Endothelial cell of umbilical vein (primary cell): ENCODE data around the gene RIPPLY1. TPM values are rescaled to one million over a fixed set of nuclear protein-coding genes. Genes with fewer than 3 reads are reported as not detected.

Experiments
- BruUV-seq: library from RNA; stranded (reverse); fragments of 400-500 nt; replicated peaks from 2 replicates; lab custom pipeline; 2021; lab: Mats Ljungman, UMichigan
- CTCF ChIA-PET: fragments of 300-600, 350-600 bp; sonication (Branson Sonifier 250); formaldehyde crosslinking; loops from one replicate; lab custom pipeline; 2021; ENCODE audit warnings: antibody characterized with exemption, inconsistent platforms; lab: Charles Lee
- POLR2A ChIA-PET: fragments of 300-600, 350-600 bp; sonication (Branson Sonifier 250); formaldehyde crosslinking; loops from one replicate; lab custom pipeline; 2021; ENCODE audit warnings: antibody characterized with exemption, inconsistent platforms; lab: Charles Lee
- DNase-seq: peaks from one replicate; pipeline ENCODE4 v3.0.0-alpha.2; 2011; ENCODE audit warnings: low read depth, low spot score
- FAIRE-seq: peaks from 2 replicates; lab custom pipeline; 2011; peaks lifted over from hg19 to GRCh38; lab: Jason Lieb, UNC
- H2AFZ ChIP-seq: 2 replicates; pipeline ENCODE4 v1.6.0; 2012; ENCODE audit warnings: low read depth, low read length, control low read depth, inconsistent platforms
- H3K27ac ChIP-seq: 2 replicates; pipeline ENCODE4 v1.5.1; 2011; ENCODE audit warnings: low read depth, mild to moderate bottlenecking, control low read depth, low read length, moderate library complexity; ENCODE audit not compliant: insufficient read depth
- H3K27me3 ChIP-seq, 2 experiments: 2 replicates each; pipeline versions ENCODE4 v1.6.0 to v1.6.1; 2011; ENCODE audit warnings: low read length in 2 of 2, mixed read lengths in 1 of 2; ENCODE audit not compliant: control insufficient read depth in 2 of 2, insufficient read depth in 2 of 2
- H3K36me3 ChIP-seq, 2 experiments: 2 replicates in 1 of 2; 3 replicates in 1 of 2; pipeline ENCODE4 v1.5.1; 2011; ENCODE audit warnings: low read length in 2 of 2, mild to moderate bottlenecking in 1 of 2, moderate library complexity in 1 of 2; ENCODE audit not compliant: control insufficient read depth in 2 of 2, insufficient read depth in 2 of 2; ENCODE audit errors: extremely low read depth in 1 of 2
- H3K4me1 ChIP-seq: 3 replicates; pipeline ENCODE4 v1.5.1; 2011; ENCODE audit warnings: mild to moderate bottlenecking, low read length; ENCODE audit not compliant: control insufficient read depth, insufficient read depth; ENCODE audit errors: extremely low read depth
- H3K4me2 ChIP-seq: 2 replicates; pipeline ENCODE4 v1.6.1; 2011; ENCODE audit warnings: low read length, control low read depth, mixed read lengths; ENCODE audit not compliant: insufficient read depth
- H3K4me3 ChIP-seq, 3 experiments: fragments of 200-600 bp in 1 of 3; sonication (generic), shearing (Covaris generic) in 1 of 3; replicated peaks in 1 of 3; 2 replicates each; pipeline ENCODE4 v1.5.1; 2011 to 2016; ENCODE audit warnings: control low read depth in 3 of 3, low read length in 3 of 3, mild to moderate bottlenecking in 2 of 3, inconsistent platforms in 1 of 3, low read depth in 1 of 3, moderate library complexity in 1 of 3; ENCODE audit not compliant: insufficient read depth in 1 of 3
- H3K79me2 ChIP-seq: 2 replicates; pipeline ENCODE4 v1.6.0; 2012; ENCODE audit warnings: low read length, inconsistent platforms; ENCODE audit not compliant: control insufficient read depth, insufficient read depth
- H3K9ac ChIP-seq: replicated peaks from 2 replicates; pipeline ENCODE3; 2011; ENCODE audit warnings: low read length, control low read depth; ENCODE audit not compliant: insufficient read depth; ENCODE audit errors: extremely low read depth
- H3K9me1 ChIP-seq: replicated peaks from 3 replicates; pipeline ENCODE4 v1.6.0; 2011; ENCODE audit warnings: mild to moderate bottlenecking, low read length; ENCODE audit not compliant: control insufficient read depth, insufficient read depth; ENCODE audit errors: extremely low read depth
- H3K9me3 ChIP-seq: replicated peaks from 2 replicates; pipeline ENCODE4 v1.5.1; 2012; ENCODE audit warnings: low read length, inconsistent platforms; ENCODE audit not compliant: control insufficient read depth, insufficient read depth
- H4K20me1 ChIP-seq: replicated peaks from 2 replicates; pipeline ENCODE3; 2011; ENCODE audit warnings: mild to moderate bottlenecking, low read length; ENCODE audit not compliant: control insufficient read depth, insufficient read depth; ENCODE audit errors: extremely low read depth
- EZH2 ChIP-seq: IDR thresholded peaks from 2 replicates; pipeline ENCODE4 v1.6.1; 2012; ENCODE audit warnings: borderline replicate concordance, low read depth, mild to moderate bottlenecking, moderate library complexity, low read length, inconsistent platforms; ENCODE audit not compliant: severe bottlenecking
- FOS ChIP-seq: IDR thresholded peaks from 2 replicates; pipeline ENCODE4 v1.6.1; 2011; ENCODE audit warnings: mild to moderate bottlenecking, low read length, moderate library complexity, borderline replicate concordance; ENCODE audit not compliant: insufficient read depth
- GATA2 ChIP-seq: IDR thresholded peaks from 2 replicates; pipeline ENCODE4 v1.7.0; 2011; ENCODE audit warnings: low read depth, mild to moderate bottlenecking, moderate library complexity, mixed read lengths, low read length; ENCODE audit not compliant: insufficient read length, insufficient read depth
- JUN ChIP-seq: IDR thresholded peaks from 2 replicates; pipeline ENCODE4 v1.6.1; 2011; ENCODE audit warnings: borderline replicate concordance, low read depth; ENCODE audit not compliant: insufficient read length, insufficient read depth
- MYC ChIP-seq: IDR thresholded peaks from one replicate; pipeline ENCODE4 v1.6.1; 2011; ENCODE audit warnings: mild to moderate bottlenecking, low read depth, low read length
- POLR2A ChIP-seq: IDR thresholded peaks from 2 replicates; pipeline ENCODE4 v1.6.1; 2012; ENCODE audit warnings: low read depth, mild to moderate bottlenecking, control low read depth, low read length
- POLR2AphosphoS5 ChIP-seq: IDR thresholded peaks from 2 replicates; pipeline ENCODE4 v1.6.1; 2012; ENCODE audit warnings: low read depth, mild to moderate bottlenecking, control low read depth, low read length, moderate library complexity; ENCODE audit not compliant: insufficient read depth
- dilution Hi-C: fragments of 300-500 bp; cut with MboI; formaldehyde crosslinking; loops from one replicate; pipeline ENCODE4 v1.15.0; 2019; ENCODE audit warnings: low sequenced_read_pairs; ENCODE audit not compliant: extremely low pct_ligation_motif_present
- intact Hi-C: fragments of 100-400 bp; cut with micrococcal nuclease; formaldehyde crosslinking; loops from one replicate; pipeline ENCODE4 v1.10.0; 2022
- polyA plus RNA-seq, 4 experiments: library from polyadenylated mRNA; depleted of rRNA in 3 of 4; stranded (reverse) in 3 of 4; unstranded in 1 of 4; fragments of >200 nt; gene quantifications; 2 replicates each; pipeline versions ENCODE4 v1.2.1 to v1.2.3, GENCODE V29; 2011 to 2012; ENCODE audit warnings: missing spikeins in 1 of 4
- total RNA-seq: library from RNA; stranded (reverse); gene quantifications from 2 replicates; pipeline ENCODE4 v1.2.3, GENCODE V29; 2021
- TF ChIP-seq, protein P1 (sequence below), 2 donors: IDR thresholded peaks; 1 replicate in 1 of 2; 2 replicates in 1 of 2; pipeline ENCODE4 v1.5.1; 2011; ENCODE audit warnings: low read length in 2 of 2, mild to moderate bottlenecking in 2 of 2, moderate library complexity in 2 of 2, control low read depth in 1 of 2, inconsistent platforms in 1 of 2, low read depth in 1 of 2; ENCODE audit not compliant: insufficient read depth in 1 of 2; ENCODE audit errors: extremely low read depth in 1 of 2
- TF ChIP-seq, protein P2 (sequence below): IDR thresholded peaks from 2 replicates; pipeline ENCODE4 v1.6.1; 2011; ENCODE audit not compliant: insufficient read depth, insufficient read length

RIPPLY1 gene
- total and polyA plus RNA-seq, 2 donors (not counting 3 experiments of a cell fraction or from before 2014, with no cell fraction given): not detected

DNA sequence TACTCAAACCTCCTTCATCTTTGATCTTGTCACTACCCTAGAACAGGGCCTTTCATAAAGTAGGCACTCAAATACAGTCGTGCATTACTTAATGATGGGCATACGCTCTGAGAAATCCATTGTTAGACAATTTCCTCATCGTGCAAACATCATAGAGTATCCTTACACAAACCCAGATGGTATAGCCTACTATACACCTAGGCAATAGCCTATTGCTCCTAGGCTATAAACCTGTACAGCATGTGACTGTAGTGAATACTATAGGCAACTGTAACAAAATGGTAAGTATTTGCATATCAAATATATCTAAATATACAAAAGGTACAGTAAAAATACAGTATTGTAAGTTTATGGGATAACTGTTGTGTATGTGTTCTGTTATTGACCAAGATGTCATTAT, 48.9 kb upstream of the RIPPLY1 start:
- no TSS peak for BruUV-seq
- dilution Hi-C loops: no loop called here
- no peak overlapping the region for H3K27ac ChIP-seq
- H3K27me3 ChIP-seq: no peaks in the 10 kb centered on the region
- no peaks in the 10 kb centered on the region for H3K9me1 ChIP-seq
- H3K4me1 ChIP-seq: no peaks in the 10 kb centered on the region
- no peaks in the 10 kb centered on the region for H4K20me1 ChIP-seq
- ChIA-PET CTCF (interaction anchor here (1.1 to 3.6 kb wide), 3 partner anchors 53 to 77 kb away, joined by 5 to 44 read pairs (median 23); no protein-coding TSS in a partner anchor), POLR2A (no interaction called here)
- no peak overlapping the region for H3K4me3 ChIP-seq
- H3K79me2 ChIP-seq: no peaks in the 10 kb centered on the region
- no peak overlapping the region for H2AFZ ChIP-seq
- H3K9me3 ChIP-seq: no peaks in the 10 kb centered on the region
- no peak overlapping the region for H3K9ac ChIP-seq
- no peak overlapping the region for H3K4me2 ChIP-seq
- no peak for DNase-seq
- FAIRE-seq: no peak
- intact Hi-C loops: no loop called here
- TF ChIP-seq GATA2 (no peak), FOS (no peak), POLR2A (no peak), EZH2 (no peak), MYC (no peak), POLR2AphosphoS5 (no peak), JUN (no peak)
- TF ChIP-seq, protein P1, sequence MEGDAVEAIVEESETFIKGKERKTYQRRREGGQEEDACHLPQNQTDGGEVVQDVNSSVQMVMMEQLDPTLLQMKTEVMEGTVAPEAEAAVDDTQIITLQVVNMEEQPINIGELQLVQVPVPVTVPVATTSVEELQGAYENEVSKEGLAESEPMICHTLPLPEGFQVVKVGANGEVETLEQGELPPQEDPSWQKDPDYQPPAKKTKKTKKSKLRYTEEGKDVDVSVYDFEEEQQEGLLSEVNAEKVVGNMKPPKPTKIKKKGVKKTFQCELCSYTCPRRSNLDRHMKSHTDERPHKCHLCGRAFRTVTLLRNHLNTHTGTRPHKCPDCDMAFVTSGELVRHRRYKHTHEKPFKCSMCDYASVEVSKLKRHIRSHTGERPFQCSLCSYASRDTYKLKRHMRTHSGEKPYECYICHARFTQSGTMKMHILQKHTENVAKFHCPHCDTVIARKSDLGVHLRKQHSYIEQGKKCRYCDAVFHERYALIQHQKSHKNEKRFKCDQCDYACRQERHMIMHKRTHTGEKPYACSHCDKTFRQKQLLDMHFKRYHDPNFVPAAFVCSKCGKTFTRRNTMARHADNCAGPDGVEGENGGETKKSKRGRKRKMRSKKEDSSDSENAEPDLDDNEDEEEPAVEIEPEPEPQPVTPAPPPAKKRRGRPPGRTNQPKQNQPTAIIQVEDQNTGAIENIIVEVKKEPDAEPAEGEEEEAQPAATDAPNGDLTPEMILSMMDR (IDR thresholded peaks at IDR 0.05; ENCODE audit: extremely low read depth in 1 of 2, insufficient read depth in 1 of 2, low read depth in 1 of 2, low read length in 2 of 2): no peak
- TF ChIP-seq, protein P2, sequence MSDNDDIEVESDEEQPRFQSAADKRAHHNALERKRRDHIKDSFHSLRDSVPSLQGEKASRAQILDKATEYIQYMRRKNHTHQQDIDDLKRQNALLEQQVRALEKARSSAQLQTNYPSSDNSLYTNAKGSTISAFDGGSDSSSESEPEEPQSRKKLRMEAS: no peak
- H3K36me3 ChIP-seq: no peaks in the 10 kb centered on the region
